Measurements from ENCODE around the gene NPIPB6. TPM values are rescaled to one million over a fixed set of nuclear protein-coding genes. Genes with fewer than 3 reads are reported as not detected.

Gene NPIPB6
- total RNA-seq, 4 donors from 2014 or later = 4.5 to 6.1 TPM; not detected in 2

DNA sequence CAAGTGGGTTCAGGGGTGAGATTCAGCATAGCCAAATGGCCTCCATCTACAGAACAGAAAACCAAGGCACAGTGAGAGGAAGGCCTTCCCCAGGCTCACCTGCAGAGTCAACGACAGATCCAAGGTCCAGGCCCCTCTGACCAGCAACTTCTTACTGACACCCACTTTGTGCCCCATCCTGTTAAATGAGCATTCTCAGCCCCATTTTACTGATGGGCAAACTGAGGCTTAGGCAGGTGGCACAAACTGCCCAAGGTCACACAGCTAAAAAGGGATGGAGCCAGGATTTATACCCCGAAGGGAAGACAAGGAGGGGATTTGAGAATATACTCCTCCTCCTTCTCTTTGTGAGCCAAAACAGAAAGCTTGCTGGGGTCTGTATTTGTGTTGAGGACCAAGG, 61.7 kb downstream of the NPIPB6 start:
- DNase-seq (ENCODE audit: low spot score in 2 of 2) = no peak
- Histone ChIP-seq H3K4me1 (no peaks in the 10 kb centered on the region), H3K36me3 (no peaks in the 10 kb centered on the region)

DNA sequence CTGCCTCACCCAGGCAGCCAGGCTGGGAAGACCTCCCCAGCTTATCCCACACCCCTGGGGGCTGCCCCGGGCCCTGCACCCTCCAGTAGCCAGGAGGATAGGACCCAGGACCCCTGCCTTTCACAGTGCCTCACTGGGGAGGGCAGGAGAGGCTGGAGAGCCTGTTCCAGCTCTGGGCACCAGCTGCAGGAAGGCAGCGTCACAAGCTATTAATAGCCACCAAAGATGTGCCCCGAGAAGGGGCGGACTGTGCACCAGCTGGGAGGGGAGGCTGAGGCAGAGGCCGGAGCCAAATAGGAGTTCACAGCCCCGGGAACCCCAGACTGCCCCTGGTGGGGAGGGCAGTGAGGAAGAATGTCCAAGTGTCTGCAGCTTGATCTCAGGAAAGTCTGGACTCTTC, 62.2 kb downstream of the NPIPB6 start:
- Histone ChIP-seq H3K27ac (no peak overlapping the region), H3K36me3 (no peaks in the 10 kb centered on the region), H3K9me3 (no peaks in the 10 kb centered on the region), H3K4me1 (no peaks in the 10 kb centered on the region), H3K27me3 (no peaks in the 10 kb centered on the region), H3K4me3 (no peak overlapping the region)
- no peak for DNase-seq (ENCODE audit: low spot score in 2 of 2)
- 69 to 70% methylated on average over 4 to 6 of the region's 6 CpGs for WGBS, 2 donors
- TF ChIP-seq, protein P1, sequence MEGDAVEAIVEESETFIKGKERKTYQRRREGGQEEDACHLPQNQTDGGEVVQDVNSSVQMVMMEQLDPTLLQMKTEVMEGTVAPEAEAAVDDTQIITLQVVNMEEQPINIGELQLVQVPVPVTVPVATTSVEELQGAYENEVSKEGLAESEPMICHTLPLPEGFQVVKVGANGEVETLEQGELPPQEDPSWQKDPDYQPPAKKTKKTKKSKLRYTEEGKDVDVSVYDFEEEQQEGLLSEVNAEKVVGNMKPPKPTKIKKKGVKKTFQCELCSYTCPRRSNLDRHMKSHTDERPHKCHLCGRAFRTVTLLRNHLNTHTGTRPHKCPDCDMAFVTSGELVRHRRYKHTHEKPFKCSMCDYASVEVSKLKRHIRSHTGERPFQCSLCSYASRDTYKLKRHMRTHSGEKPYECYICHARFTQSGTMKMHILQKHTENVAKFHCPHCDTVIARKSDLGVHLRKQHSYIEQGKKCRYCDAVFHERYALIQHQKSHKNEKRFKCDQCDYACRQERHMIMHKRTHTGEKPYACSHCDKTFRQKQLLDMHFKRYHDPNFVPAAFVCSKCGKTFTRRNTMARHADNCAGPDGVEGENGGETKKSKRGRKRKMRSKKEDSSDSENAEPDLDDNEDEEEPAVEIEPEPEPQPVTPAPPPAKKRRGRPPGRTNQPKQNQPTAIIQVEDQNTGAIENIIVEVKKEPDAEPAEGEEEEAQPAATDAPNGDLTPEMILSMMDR (IDR thresholded peaks at IDR 0.05) = no peak
- TF ChIP-seq EP300 (IDR thresholded peaks at IDR 0.05) = no peak
- TF ChIP-seq POLR2A (IDR thresholded peaks at IDR 0.05) = no peak

More for the DNA sequence above, 61.7 kb downstream of the NPIPB6 start:
- Histone ChIP-seq H3K27ac (no peak overlapping the region), H3K4me3 (no peak overlapping the region), H3K27me3 (no peaks in the 10 kb centered on the region), H3K9me3 (no peaks in the 10 kb centered on the region)
- TF ChIP-seq POLR2A (IDR thresholded peaks at IDR 0.05) (no peak), EP300 (IDR thresholded peaks at IDR 0.05) (no peak)
- TF ChIP-seq, protein P1 (IDR thresholded peaks at IDR 0.05) = no peak
- WGBS, 2 donors = 81 to 82% methylated on average over 2 of the region's 2 CpGs

DNA sequence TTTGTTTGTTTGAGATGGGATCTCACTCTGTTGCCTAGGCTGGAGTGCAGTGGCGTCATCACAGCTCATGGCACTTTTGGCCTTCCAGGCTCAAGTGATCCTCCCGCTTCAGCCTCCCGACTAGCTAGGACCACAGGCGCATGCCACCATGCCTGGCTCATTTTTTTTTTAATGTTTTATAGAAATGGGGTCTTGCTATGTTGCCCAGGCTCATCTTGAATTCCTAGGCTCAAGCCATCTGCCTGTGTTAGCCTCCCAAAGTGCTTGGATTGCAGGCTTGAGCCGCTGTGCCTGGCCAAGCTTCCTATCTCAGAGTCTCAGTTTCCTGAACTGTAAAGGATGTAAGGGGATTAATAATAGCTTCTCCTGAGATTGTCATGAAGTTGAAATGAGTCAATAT, 63.0 kb downstream of the NPIPB6 start:
- no peak overlapping the region for H3K27ac ChIP-seq
- no peaks in the 10 kb centered on the region for H3K9me3 ChIP-seq
- no peak for TF ChIP-seq EP300 (IDR thresholded peaks at IDR 0.05)
- TF ChIP-seq POLR2A (IDR thresholded peaks at IDR 0.05) = no peak
- TF ChIP-seq, protein P1 (IDR thresholded peaks at IDR 0.05) = no peak
- H3K36me3 ChIP-seq = no peaks in the 10 kb centered on the region
- no peak overlapping the region for H3K4me3 ChIP-seq
- no peaks in the 10 kb centered on the region for H3K27me3 ChIP-seq
- WGBS, 2 donors = 92 to 95% methylated on average over 5 of the region's 5 CpGs
- no peak for DNase-seq (ENCODE audit: low spot score in 2 of 2)
- no peaks in the 10 kb centered on the region for H3K4me1 ChIP-seq

DNA sequence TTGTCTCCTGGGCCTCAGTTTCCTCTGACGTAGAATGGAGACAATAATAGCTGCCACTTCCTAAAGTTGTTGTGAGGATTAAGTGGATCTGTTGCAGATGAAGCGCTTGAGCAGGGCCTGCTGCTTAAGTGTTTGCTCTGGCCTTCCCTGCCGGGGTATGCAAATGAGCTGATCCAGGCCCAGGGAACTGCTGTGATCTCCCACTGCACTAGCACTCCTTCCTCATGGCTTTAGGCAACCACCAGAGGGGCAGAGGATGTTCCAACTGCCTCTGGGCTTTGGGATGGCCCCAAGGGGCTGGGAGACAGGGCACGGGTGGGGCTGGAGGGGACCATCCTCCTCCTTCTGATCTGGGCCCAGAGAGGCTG, 64.8 kb downstream of the NPIPB6 start:
- Histone ChIP-seq H3K27me3 (peaks cover 0 to 1% of the 10 kb centered on the region in 2 donors), H3K36me3 (no peaks in the 10 kb centered on the region), H3K4me1 (peaks cover 0 to 3% (median under 1%) of the 10 kb centered on the region in 4 donors), H3K27ac (no peak overlapping the region), H3K9me3 (no peaks in the 10 kb centered on the region), H3K4me3 (no peak overlapping the region)
- TF ChIP-seq, protein P1 (IDR thresholded peaks at IDR 0.05) = no peak
- TF ChIP-seq POLR2A (IDR thresholded peaks at IDR 0.05) = no peak
- no peak for TF ChIP-seq EP300 (IDR thresholded peaks at IDR 0.05)
- WGBS, 2 donors = 65 to 84% methylated on average over 4 of the region's 4 CpGs
- DNase-seq (ENCODE audit: low spot score in 2 of 2) = no peak

DNA sequence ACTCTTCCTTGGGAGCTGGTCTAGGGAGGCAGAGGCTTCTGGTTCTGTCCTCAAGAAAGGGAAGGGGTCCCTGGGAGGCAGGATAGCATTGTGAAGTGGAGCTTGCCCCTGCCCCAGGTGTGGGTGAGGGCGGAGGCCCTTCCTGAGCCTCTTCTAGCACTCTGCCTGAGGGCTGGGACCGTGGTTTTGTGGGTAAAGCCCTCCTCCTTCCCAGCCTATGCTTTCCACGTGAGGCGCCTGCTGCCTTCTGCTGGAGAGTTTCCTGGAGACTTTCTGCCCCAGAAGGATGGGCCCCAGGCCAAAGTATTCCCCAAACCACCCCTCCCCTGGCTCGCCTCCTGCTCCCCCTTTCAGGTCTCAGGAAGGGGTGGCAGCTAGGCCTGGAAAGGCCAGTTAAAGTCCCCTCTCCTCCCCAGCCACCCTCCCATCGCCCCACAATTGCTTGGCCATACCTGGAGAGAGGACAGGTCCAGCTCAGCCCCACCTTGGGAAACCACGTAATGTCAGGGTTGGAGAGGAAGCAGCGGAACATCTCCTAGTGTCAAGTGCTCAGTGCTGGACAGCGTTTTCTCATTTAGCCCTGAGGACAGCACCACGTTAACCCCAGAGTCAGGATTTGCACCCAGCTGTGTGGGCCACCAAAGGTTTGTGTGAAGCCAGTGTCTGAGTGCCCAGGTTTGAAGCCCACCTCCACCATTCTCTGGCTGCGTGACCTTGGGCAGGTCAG, 65.4 kb downstream of the NPIPB6 start:
- no peaks in the 10 kb centered on the region for H3K9me3 ChIP-seq
- H3K27me3 ChIP-seq = peaks cover 0 to 7% of the 10 kb centered on the region in 2 donors
- H3K4me1 ChIP-seq = peaks cover 0 to 9% (median 6%) of the 10 kb centered on the region in 4 donors
- H3K36me3 ChIP-seq = no peaks in the 10 kb centered on the region
- DNase-seq (ENCODE audit: low spot score in 2 of 2) = no peak
- H3K4me3 ChIP-seq = no peak overlapping the region
- H3K27ac ChIP-seq = no peak overlapping the region
- TF ChIP-seq EP300 (IDR thresholded peaks at IDR 0.05) = no peak
- 56 to 66% methylated on average over 11 of the region's 11 CpGs for WGBS, 2 donors
